Activated naive CD8-positive, alpha-beta T cell (primary cell): Measurements from ENCODE around the gene BMAL2.

Experiments used
- H3K27ac Mint-ChIP-seq: one replicate; pipeline ENCODE4 v1.8.0; 2021; ENCODE audit warnings: mixed read lengths
- H3K27me3 Mint-ChIP-seq: one replicate; pipeline ENCODE4 v1.8.0; 2021; ENCODE audit warnings: mixed read lengths
- H3K36me3 Mint-ChIP-seq: one replicate; pipeline ENCODE4 v1.8.0; 2021; ENCODE audit warnings: mixed read lengths
- H3K4me1 Mint-ChIP-seq: one replicate; pipeline ENCODE4 v1.8.0; 2021; ENCODE audit warnings: low read depth, mixed read lengths
- H3K4me3 Mint-ChIP-seq: one replicate; pipeline ENCODE4 v1.8.0; 2021; ENCODE audit warnings: mild to moderate bottlenecking, mixed read lengths
- H3K9me3 Mint-ChIP-seq: one replicate; pipeline ENCODE4 v1.8.0; 2021; ENCODE audit warnings: low read depth, mixed read lengths

The BMAL2 gene

DNA sequence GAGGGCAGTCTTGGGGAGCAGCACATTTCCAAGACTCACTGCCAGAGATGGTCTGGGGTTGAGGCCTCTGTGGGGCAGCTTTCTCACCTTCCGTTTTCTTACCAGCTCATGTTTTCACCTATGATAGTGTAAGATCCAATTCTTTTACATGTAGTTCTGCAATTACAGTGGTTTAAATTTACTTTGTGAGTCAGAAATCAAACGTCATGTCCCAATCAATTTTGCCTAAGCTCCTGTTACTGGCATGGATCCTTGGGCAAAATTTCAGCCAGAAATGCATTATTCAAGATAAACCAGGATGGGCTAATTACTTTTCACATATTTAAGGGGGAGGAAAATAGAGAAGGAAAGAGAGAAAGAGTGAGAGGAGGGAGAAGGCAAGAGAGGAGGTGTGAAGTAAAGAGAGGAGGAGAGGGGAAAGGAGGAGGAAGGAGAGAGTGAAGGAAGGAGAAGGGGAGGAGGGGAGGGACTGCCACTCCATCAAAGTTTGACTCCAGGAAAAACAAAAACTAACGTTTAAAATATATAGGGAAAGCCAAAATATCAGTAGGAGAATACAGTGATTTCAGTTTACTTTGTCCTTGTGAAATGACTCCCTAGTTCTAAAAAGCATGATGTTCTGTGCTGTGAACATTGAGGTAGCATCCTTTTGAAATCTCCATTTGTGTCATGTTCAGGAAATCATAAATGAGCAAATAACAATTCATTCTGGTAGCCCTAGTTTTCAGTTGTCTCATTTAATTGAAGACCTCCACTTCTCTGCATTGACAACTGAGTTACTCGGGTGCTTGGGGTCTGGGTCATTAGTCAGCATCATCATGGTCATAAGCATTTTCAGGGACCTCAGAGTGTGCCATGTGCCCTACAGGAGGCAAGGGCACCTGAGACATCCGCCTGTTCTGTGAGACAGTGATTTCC lies 3.0 kb downstream of the BMAL2 start:
- no peaks in the 10 kb centered on the region for H3K36me3 Mint-ChIP-seq
- H3K27ac Mint-ChIP-seq = no peak overlapping the region
- H3K9me3 Mint-ChIP-seq = no peaks in the 10 kb centered on the region
- H3K27me3 Mint-ChIP-seq = peaks cover 16% of the 10 kb centered on the region
- H3K4me1 Mint-ChIP-seq = peaks cover 25% of the 10 kb centered on the region
- no peak overlapping the region for H3K4me3 Mint-ChIP-seq

GRCh38 chr12:27336282-27336653 lies 3.6 kb downstream of the BMAL2 start:
- no peaks in the 10 kb centered on the region for H3K9me3 Mint-ChIP-seq
- no peak overlapping the region for H3K27ac Mint-ChIP-seq
- H3K36me3 Mint-ChIP-seq = no peaks in the 10 kb centered on the region
- peaks cover 19% of the 10 kb centered on the region for H3K4me1 Mint-ChIP-seq
- peaks cover 16% of the 10 kb centered on the region for H3K27me3 Mint-ChIP-seq
- no peak overlapping the region for H3K4me3 Mint-ChIP-seq

DNA sequence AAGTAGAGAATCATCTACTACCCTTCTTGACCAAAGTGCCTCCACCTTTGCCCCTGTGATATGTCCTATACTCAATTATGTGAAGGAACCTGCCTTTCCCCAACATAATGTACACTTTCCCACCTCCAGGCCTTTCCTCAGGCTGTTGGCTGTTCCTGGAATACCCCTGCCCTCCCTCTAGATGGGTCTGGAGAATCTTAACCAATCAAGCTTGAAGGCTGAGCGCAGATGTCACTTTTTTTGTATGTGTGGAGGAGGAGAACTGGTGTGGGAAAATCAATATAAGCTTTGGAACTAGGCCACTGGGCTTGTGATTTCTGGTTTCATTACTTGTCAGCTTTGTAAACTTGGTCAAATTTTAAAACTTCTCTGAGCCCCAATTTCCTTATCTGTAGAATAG lies 4.7 kb downstream of the BMAL2 start:
- peaks cover 8% of the 10 kb centered on the region for H3K4me1 Mint-ChIP-seq
- no peak overlapping the region for H3K27ac Mint-ChIP-seq
- peaks cover 10% of the 10 kb centered on the region for H3K27me3 Mint-ChIP-seq
- H3K9me3 Mint-ChIP-seq = no peaks in the 10 kb centered on the region
- no peak overlapping the region for H3K4me3 Mint-ChIP-seq
- no peaks in the 10 kb centered on the region for H3K36me3 Mint-ChIP-seq

DNA sequence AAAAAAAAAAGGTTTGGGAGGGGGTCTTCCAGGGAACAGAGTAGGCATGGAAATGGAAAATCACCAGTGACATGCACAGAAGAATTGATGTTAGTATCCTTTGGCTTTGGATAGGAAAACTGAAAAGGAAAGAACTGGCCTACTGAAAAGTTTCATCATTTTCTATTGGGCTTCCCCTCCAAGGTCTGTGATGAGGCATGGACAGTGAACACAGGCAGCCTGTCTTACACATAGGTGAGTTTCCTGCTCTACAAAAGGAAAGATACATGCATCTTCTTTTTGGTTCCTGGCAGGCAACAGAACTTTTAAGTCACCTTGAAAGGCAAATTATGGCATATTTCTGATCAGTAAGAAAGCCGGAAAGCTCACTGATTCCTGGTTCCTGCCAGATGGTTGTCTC lies 5.8 kb downstream of the BMAL2 start:
- H3K4me1 Mint-ChIP-seq = peaks cover 6% of the 10 kb centered on the region
- no peak overlapping the region for H3K27ac Mint-ChIP-seq
- H3K27me3 Mint-ChIP-seq = peaks cover 8% of the 10 kb centered on the region
- H3K9me3 Mint-ChIP-seq = no peaks in the 10 kb centered on the region
- H3K36me3 Mint-ChIP-seq = no peaks in the 10 kb centered on the region
- no peak overlapping the region for H3K4me3 Mint-ChIP-seq

- Mint-ChIP-seq H3K36me3 (no peaks in the 10 kb centered on the region), H3K27ac (no peak overlapping the region), H3K27me3 (peaks cover under 1% of the 10 kb centered on the region), H3K9me3 (no peaks in the 10 kb centered on the region), H3K4me1 (no peaks in the 10 kb centered on the region), H3K4me3 (no peak overlapping the region)
Observed at GRCh38 chr12:27340971-27341370, 8.3 kb downstream of the BMAL2 start.

GRCh38 chr12:27342536-27342935 lies 9.9 kb downstream of the BMAL2 start:
- Mint-ChIP-seq H3K27me3 (no peaks in the 10 kb centered on the region), H3K27ac (no peak overlapping the region), H3K4me1 (no peaks in the 10 kb centered on the region), H3K9me3 (no peaks in the 10 kb centered on the region), H3K4me3 (no peak overlapping the region), H3K36me3 (no peaks in the 10 kb centered on the region)

DNA sequence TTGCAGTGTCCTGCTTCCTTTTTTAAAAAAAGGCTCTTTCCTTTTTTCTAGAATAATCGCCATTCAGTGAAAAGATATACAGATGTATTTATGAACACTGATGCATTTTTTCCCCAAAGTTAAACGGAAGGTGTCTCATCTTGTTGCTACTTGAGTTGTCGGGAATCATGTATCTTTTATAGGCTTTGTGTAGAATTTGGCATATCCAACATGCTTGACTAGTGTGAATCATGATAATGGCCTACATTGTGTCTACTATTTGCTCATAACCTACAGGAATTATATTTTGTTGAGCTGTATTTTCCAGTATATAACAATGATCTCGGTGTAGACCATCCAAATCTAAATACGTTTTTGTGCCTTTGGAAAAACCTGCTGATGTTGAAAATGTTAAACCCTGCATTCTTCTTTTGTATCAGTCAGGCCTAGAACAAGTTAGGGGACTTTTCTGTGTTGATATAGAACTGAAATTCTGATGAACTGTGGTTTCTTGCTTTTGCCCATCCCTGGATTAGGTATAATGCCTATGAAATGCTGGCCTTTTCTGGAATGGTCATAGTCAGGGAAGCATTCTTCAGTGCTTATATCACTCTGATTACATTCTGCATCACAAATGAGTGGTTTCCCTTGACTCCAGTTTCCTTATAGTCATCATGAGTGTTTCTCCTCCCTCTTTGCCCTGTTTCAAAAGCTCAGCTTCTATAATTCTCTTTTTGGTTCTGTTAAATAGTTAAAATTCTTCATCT lies 10.8 kb downstream of the BMAL2 start:
- Mint-ChIP-seq H3K27me3 (no peaks in the 10 kb centered on the region), H3K27ac (no peak overlapping the region), H3K36me3 (no peaks in the 10 kb centered on the region), H3K4me3 (no peak overlapping the region), H3K4me1 (no peaks in the 10 kb centered on the region), H3K9me3 (no peaks in the 10 kb centered on the region)

DNA sequence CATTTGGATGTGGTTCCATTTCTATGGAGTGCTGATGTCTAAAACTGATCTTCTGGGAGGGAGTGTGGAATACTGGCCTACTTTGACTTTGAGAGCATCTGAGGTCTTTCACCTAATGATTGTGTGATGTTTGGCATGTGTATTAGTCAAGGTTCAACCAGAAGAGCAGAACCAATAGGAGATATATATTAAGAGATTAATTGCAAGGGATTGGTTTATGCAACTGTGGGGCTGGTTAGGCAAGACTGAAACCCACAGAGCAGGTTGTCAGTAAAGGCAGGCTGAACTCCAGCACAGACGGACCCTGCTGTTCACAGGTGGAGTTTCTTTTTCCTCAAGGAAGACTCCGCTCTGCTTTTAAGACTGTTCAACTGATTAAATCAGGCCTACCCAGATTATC lies 11.6 kb downstream of the BMAL2 start:
- no peaks in the 10 kb centered on the region for H3K4me1 Mint-ChIP-seq
- no peaks in the 10 kb centered on the region for H3K36me3 Mint-ChIP-seq
- H3K4me3 Mint-ChIP-seq = no peak overlapping the region
- no peak overlapping the region for H3K27ac Mint-ChIP-seq
- H3K9me3 Mint-ChIP-seq = no peaks in the 10 kb centered on the region
- no peaks in the 10 kb centered on the region for H3K27me3 Mint-ChIP-seq

DNA sequence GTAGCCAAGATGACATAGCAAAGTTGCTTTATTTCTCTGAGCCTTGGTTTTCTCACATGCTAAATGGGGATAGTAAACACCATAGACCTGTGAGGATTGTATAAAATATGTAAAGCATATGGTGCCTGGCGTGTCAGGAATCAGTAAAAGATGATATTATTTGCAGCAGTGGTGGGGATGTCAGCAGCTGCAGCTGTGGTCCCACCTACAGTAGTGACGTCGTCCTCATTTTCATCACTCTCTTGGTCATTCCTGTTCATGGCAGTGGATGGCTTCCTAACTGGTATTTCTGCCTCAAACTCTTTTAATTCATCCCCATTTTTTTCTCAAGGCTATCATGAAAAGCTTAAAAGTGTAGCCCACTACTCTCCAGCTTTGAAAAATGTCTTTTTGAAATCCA lies 12.1 kb downstream of the BMAL2 start:
- H3K27me3 Mint-ChIP-seq = no peaks in the 10 kb centered on the region

GRCh38 chr12:27345376-27345775 lies 12.7 kb downstream of the BMAL2 start:
- Mint-ChIP-seq H3K36me3 (no peaks in the 10 kb centered on the region), H3K27ac (no peak overlapping the region), H3K4me1 (no peaks in the 10 kb centered on the region), H3K4me3 (no peak overlapping the region), H3K27me3 (no peaks in the 10 kb centered on the region), H3K9me3 (no peaks in the 10 kb centered on the region)

More for the DNA sequence above, 12.1 kb downstream of the BMAL2 start:
- Mint-ChIP-seq H3K4me3 (no peak overlapping the region), H3K9me3 (no peaks in the 10 kb centered on the region), H3K4me1 (no peaks in the 10 kb centered on the region), H3K27ac (no peak overlapping the region), H3K36me3 (no peaks in the 10 kb centered on the region)

DNA sequence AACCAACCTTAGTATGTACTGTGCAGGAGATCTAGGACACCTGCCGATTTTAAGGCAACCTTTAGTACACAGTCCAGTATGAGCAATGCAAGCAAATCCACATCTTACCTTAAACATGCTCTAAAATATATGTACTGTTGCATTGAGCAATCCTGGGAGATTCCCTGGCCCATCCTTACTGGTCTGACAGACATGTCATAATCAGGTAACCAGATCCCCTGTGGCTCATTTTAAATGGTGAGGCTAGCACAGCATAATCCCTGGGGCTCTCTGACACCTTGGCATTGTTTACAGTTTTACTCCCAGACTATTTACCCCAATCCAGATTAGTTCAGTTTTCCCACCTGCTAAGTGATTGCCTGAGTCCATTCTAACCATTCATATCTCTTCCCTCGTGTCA lies 15.1 kb downstream of the BMAL2 start:
- no peak overlapping the region for H3K27ac Mint-ChIP-seq
- no peaks in the 10 kb centered on the region for H3K36me3 Mint-ChIP-seq
- no peaks in the 10 kb centered on the region for H3K4me1 Mint-ChIP-seq
- H3K9me3 Mint-ChIP-seq = no peaks in the 10 kb centered on the region
- no peak overlapping the region for H3K4me3 Mint-ChIP-seq
- H3K27me3 Mint-ChIP-seq = no peaks in the 10 kb centered on the region

DNA sequence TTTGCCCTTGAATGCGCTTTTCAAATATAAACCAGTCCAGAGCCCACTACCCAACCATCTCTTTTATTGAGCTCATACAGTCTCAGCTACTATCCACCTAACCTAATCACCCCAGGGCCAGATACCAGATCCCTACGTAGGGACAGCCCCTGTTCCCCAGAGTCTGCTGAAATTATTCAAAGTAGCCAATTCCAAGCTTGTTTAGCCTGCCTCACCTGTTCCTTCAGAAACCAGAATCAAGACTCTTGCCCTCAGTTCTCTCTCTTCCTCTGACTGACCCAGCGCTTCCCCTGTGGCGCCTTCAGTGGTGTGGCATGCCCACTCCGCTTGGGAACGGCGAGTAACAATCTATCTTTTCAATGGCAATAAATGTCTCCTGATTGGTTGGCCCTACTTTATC lies 18.8 kb downstream of the BMAL2 start:
- Mint-ChIP-seq H3K36me3 (no peaks in the 10 kb centered on the region), H3K4me3 (no peak overlapping the region), H3K27me3 (no peaks in the 10 kb centered on the region), H3K27ac (no peak overlapping the region), H3K4me1 (no peaks in the 10 kb centered on the region), H3K9me3 (no peaks in the 10 kb centered on the region)

- no peak overlapping the region for H3K4me3 Mint-ChIP-seq
- H3K36me3 Mint-ChIP-seq = no peaks in the 10 kb centered on the region
- H3K27ac Mint-ChIP-seq = no peak overlapping the region
- no peaks in the 10 kb centered on the region for H3K4me1 Mint-ChIP-seq
- peaks cover 6% of the 10 kb centered on the region for H3K27me3 Mint-ChIP-seq
- no peaks in the 10 kb centered on the region for H3K9me3 Mint-ChIP-seq
Observed at GRCh38 chr12:27355486-27355885, 22.9 kb downstream of the BMAL2 start.

- Mint-ChIP-seq H3K36me3 (no peaks in the 10 kb centered on the region), H3K27me3 (peaks cover 6% of the 10 kb centered on the region), H3K4me1 (no peaks in the 10 kb centered on the region), H3K4me3 (no peak overlapping the region), H3K27ac (no peak overlapping the region), H3K9me3 (no peaks in the 10 kb centered on the region)
Observed at GRCh38 chr12:27355979-27356378, 23.3 kb downstream of the BMAL2 start.

- Mint-ChIP-seq H3K9me3 (peaks cover 5% of the 10 kb centered on the region), H3K27me3 (peaks cover 8% of the 10 kb centered on the region), H3K27ac (no peak overlapping the region), H3K36me3 (no peaks in the 10 kb centered on the region), H3K4me3 (no peak overlapping the region), H3K4me1 (no peaks in the 10 kb centered on the region)
Observed at GRCh38 chr12:27359578-27360340, 27.1 kb downstream of the BMAL2 start.
